Fibroblast of villous mesenchyme (primary cell): ENCODE measurements around the gene PRKCE. TPM values are rescaled to one million over a fixed set of nuclear protein-coding genes. Genes with fewer than 3 reads are reported as not detected.

Source experiments
- DNase-seq: peaks from one replicate; pipeline ENCODE4 v3.0.0-alpha.2; 2010; ENCODE audit warnings: low read depth
- H3K4me3 ChIP-seq: 2 replicates; pipeline ENCODE4 v1.5.1; 2011; ENCODE audit warnings: low read depth, mild to moderate bottlenecking, low read length
- CTCF ChIP-seq: IDR thresholded peaks from 2 replicates; pipeline ENCODE4 v1.5.1; 2012; ENCODE audit warnings: low read depth, mild to moderate bottlenecking, low read length; ENCODE audit not compliant: insufficient read depth
- total RNA-seq: library from RNA; depleted of rRNA; stranded (reverse); fragments of >200 nt; gene quantifications from 2 replicates; pipeline ENCODE4 v1.2.3, GENCODE V29; 2012

Gene PRKCE
- total RNA-seq, 1 donor, result 27.2 TPM

- no peak for DNase-seq
- TF ChIP-seq CTCF, result no peak
Measured at GRCh38 chr2:45874344-45874743, 222.9 kb downstream of the PRKCE start.

GRCh38 chr2:45876611-45877010 is 225.1 kb downstream of the PRKCE start:
- no peak for TF ChIP-seq CTCF
- no peak overlapping the region for H3K4me3 ChIP-seq

More at GRCh38 chr2:45874344-45874743, 222.9 kb downstream of the PRKCE start:
- H3K4me3 ChIP-seq, result no peak overlapping the region

GRCh38 chr2:45879406-45879805 is 227.9 kb downstream of the PRKCE start:
- DNase-seq, result no peak
- no peak overlapping the region for H3K4me3 ChIP-seq
- TF ChIP-seq CTCF, result no peak

More at GRCh38 chr2:45876611-45877010, 225.1 kb downstream of the PRKCE start:
- DNase-seq, result no peak

- TF ChIP-seq CTCF, result no peak
- no peak overlapping the region for H3K4me3 ChIP-seq
- DNase-seq, result no peak
Measured at GRCh38 chr2:45879936-45880335, 228.5 kb downstream of the PRKCE start.

GRCh38 chr2:45881970-45882581 is 230.6 kb downstream of the PRKCE start:
- H3K4me3 ChIP-seq, result no peak overlapping the region
- DNase-seq, result no peak
- no peak for TF ChIP-seq CTCF

GRCh38 chr2:45882707-45883602 is 231.5 kb downstream of the PRKCE start:
- H3K4me3 ChIP-seq, result no peak overlapping the region
- TF ChIP-seq CTCF, result no peak
- peak; percentile 86 for DNase-seq
